ENCODE data around the gene APBB2.

The APBB2 gene

DNA sequence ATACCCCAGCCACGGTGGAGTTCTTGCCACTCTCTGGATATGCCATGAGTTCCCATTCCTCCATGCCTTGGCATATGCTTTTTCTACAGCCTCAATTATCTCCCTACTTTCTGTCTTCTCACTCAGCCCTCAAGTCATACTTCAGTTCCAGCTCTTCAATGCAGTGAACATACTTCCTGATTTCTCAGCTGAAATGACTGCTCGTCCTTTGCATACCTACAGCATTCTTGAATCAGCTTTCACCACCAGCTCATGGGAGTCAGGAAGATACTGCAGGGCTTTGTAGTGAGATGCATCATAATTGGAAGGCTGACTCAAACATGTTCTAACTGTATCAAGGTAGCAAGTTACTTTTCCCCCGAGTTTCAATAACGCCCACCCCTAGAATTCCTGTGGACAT is 118.4 kb downstream of the APBB2 start:
- Histone ChIP-seq H3K4me2 (ENCODE audit: low read length) (no peak overlapping the region), H3K4me3 (ENCODE audit: low read length) (no peak overlapping the region), H3K36me3 (ENCODE audit: control insufficient read depth, low read length) (no peaks in the 10 kb centered on the region), H3K4me1 (ENCODE audit: control insufficient read depth, low read length) (peaks cover 19% of the 10 kb centered on the region), H4K20me1 (ENCODE audit: control insufficient read depth, insufficient read depth, low read depth, low read length) (no peaks in the 10 kb centered on the region), H3K9me2 (replicated peaks; ENCODE audit: control insufficient read depth, low read length) (no peaks in the 10 kb centered on the region), H3K79me2 (ENCODE audit: control insufficient read depth, low read length) (no peaks in the 10 kb centered on the region), H3F3A (ENCODE audit: control insufficient read depth, insufficient read depth) (no peaks in the 10 kb centered on the region; the same call in 1 of the 2 replicates), H3K27ac (ENCODE audit: low read depth, low read length) (no peak overlapping the region), H3K9me3 (ENCODE audit: control insufficient read depth, insufficient read depth, low read length) (no peaks in the 10 kb centered on the region), H3K27me3 (ENCODE audit: control insufficient read depth, low read length) (no peaks in the 10 kb centered on the region)
- TF ChIP-seq EZH2phosphoT487 (IDR thresholded peaks at IDR 0.05; ENCODE audit: borderline replicate concordance, low read length): no peak
- TF ChIP-seq, protein P1, sequence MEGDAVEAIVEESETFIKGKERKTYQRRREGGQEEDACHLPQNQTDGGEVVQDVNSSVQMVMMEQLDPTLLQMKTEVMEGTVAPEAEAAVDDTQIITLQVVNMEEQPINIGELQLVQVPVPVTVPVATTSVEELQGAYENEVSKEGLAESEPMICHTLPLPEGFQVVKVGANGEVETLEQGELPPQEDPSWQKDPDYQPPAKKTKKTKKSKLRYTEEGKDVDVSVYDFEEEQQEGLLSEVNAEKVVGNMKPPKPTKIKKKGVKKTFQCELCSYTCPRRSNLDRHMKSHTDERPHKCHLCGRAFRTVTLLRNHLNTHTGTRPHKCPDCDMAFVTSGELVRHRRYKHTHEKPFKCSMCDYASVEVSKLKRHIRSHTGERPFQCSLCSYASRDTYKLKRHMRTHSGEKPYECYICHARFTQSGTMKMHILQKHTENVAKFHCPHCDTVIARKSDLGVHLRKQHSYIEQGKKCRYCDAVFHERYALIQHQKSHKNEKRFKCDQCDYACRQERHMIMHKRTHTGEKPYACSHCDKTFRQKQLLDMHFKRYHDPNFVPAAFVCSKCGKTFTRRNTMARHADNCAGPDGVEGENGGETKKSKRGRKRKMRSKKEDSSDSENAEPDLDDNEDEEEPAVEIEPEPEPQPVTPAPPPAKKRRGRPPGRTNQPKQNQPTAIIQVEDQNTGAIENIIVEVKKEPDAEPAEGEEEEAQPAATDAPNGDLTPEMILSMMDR (IDR thresholded peaks at IDR 0.05; ENCODE audit: low read depth, low read length, poor library complexity, severe bottlenecking): no peak

DNA sequence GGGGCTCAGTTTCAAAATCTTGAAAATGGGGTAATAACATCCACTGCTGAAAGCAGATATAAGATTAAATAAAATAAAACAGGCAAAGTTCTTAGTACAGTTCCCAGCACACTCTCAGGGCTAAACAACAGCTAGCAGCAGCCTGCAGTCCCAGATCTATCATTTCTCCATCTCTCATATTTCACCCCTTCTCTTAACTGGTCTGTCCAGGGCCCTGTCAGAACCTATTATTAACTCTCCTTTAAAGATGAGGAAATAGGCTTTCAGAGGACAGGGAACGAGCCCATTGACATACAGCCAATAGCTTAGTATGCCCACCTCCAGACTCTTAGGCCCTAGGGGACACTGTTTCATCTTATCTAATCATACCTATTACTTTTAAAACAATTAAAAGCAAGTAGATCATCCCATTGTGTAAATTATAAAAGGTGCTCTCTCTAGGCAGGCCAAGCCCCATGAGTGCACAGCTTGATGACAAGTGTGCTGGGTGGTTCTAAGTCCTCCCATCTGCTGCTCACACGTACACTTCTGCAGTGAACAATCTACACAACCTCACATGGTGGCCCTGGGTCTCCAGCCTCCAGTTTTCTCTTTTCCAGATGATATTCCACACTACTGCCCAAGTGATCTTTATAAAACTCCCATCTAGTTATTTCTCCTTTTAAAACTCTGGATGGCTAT is 119.0 kb downstream of the APBB2 start:
- no peaks in the 10 kb centered on the region for H3K36me3 ChIP-seq (ENCODE audit: control insufficient read depth, low read length)

DNA sequence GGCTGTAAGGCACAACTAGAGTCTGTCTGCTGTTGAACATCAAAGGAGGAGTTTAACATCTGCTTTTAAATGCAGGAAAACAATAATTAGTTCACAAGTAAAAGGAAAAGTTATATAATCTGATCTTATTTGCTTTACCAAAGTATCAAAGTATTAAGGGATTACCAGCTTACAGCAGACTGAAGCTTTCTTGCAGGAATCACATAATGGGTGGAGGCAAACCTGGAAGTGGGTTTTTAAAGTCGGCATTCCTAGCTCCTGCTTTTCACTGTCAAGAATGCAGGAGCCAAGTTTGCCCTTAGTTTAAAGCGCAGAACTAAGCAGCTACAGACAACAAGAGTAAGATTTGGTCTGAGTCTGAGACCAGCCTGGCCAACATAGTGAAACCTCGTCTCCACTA is 122.2 kb downstream of the APBB2 start:
- peaks cover 16% of the 10 kb centered on the region for H3K4me1 ChIP-seq (ENCODE audit: control insufficient read depth, low read length)
- H3K36me3 ChIP-seq (ENCODE audit: control insufficient read depth, low read length): peaks cover 3% of the 10 kb centered on the region; the same call in 1 of the 2 replicates
- peaks cover 11% of the 10 kb centered on the region; the same call in 1 of the 2 replicates for H3K9me3 ChIP-seq (ENCODE audit: control insufficient read depth, insufficient read depth, low read length)
- H3F3A ChIP-seq (ENCODE audit: control insufficient read depth, insufficient read depth): no peaks in the 10 kb centered on the region
- H3K27me3 ChIP-seq (ENCODE audit: control insufficient read depth, low read length): no peaks in the 10 kb centered on the region
- H3K4me2 ChIP-seq (ENCODE audit: low read length): no peak overlapping the region
- H4K20me1 ChIP-seq (ENCODE audit: control insufficient read depth, insufficient read depth, low read depth, low read length): no peaks in the 10 kb centered on the region
- no peaks in the 10 kb centered on the region for H3K9me2 ChIP-seq (replicated peaks; ENCODE audit: control insufficient read depth, low read length)
- H3K79me2 ChIP-seq (ENCODE audit: control insufficient read depth, low read length): peaks cover 4% of the 10 kb centered on the region; the same call in 1 of the 2 replicates
- no peak overlapping the region for H3K4me3 ChIP-seq (ENCODE audit: low read length)
- no peak overlapping the region for H3K27ac ChIP-seq (ENCODE audit: low read depth, low read length)
- TF ChIP-seq, protein P1 (IDR thresholded peaks at IDR 0.05; ENCODE audit: low read depth, low read length, poor library complexity, severe bottlenecking): no peak
- TF ChIP-seq EZH2phosphoT487 (IDR thresholded peaks at IDR 0.05; ENCODE audit: borderline replicate concordance, low read length): no peak

More for the DNA sequence above, 119.0 kb downstream of the APBB2 start:
- H3K27me3 ChIP-seq (ENCODE audit: control insufficient read depth, low read length): no peaks in the 10 kb centered on the region
- no peaks in the 10 kb centered on the region for H4K20me1 ChIP-seq (ENCODE audit: control insufficient read depth, insufficient read depth, low read depth, low read length)
- no peak overlapping the region for H3K4me3 ChIP-seq (ENCODE audit: low read length)
- H3K4me2 ChIP-seq (ENCODE audit: low read length): no peak overlapping the region
- peaks cover 19% of the 10 kb centered on the region for H3K4me1 ChIP-seq (ENCODE audit: control insufficient read depth, low read length)
- H3K9me2 ChIP-seq (replicated peaks; ENCODE audit: control insufficient read depth, low read length): no peaks in the 10 kb centered on the region
- H3K9me3 ChIP-seq (ENCODE audit: control insufficient read depth, insufficient read depth, low read length): no peaks in the 10 kb centered on the region
- TF ChIP-seq, protein P1 (IDR thresholded peaks at IDR 0.05; ENCODE audit: low read depth, low read length, poor library complexity, severe bottlenecking): no peak
- no peak for TF ChIP-seq EZH2phosphoT487 (IDR thresholded peaks at IDR 0.05; ENCODE audit: borderline replicate concordance, low read length)
- no peaks in the 10 kb centered on the region; the same call in 1 of the 2 replicates for H3F3A ChIP-seq (ENCODE audit: control insufficient read depth, insufficient read depth)
- H3K79me2 ChIP-seq (ENCODE audit: control insufficient read depth, low read length): no peaks in the 10 kb centered on the region
- no peak overlapping the region for H3K27ac ChIP-seq (ENCODE audit: low read depth, low read length)

Measured in DOHH2 (cell line).